ENCODE measurements around the gene BTNL9. TPM values are rescaled to one million over a fixed set of nuclear protein-coding genes. Genes with fewer than 3 reads are reported as not detected.
A peak's percentile ranks its signal among the peaks of the same experiment; 100 is the strongest.
"Not testable (repeated sequence)": the region's sequence is repeated elsewhere in the genome, so short reads cannot be mapped to it uniquely, and the experiment has no call there.

BTNL9 gene
- total RNA-seq, 2 experiments from 2014 or later, result not detected

GRCh38 chr5:181044662-181045305, 4.7 kb downstream of the BTNL9 start:
- ChIA-PET CTCF (no interaction called here), POLR2A (no interaction called here)
- H3K9me3 Mint-ChIP-seq (ENCODE audit: insufficient read depth), result no peaks in the 10 kb centered on the region
- H3K36me3 Mint-ChIP-seq (ENCODE audit: low read depth), result no peaks in the 10 kb centered on the region
- ATAC-seq (no peak), DNase-seq (peak; percentile 8)
- H3K4me3 Mint-ChIP-seq, result no peak overlapping the region
- H3K27ac Mint-ChIP-seq, result no peak overlapping the region
- no peaks in the 10 kb centered on the region for H3K4me1 Mint-ChIP-seq (ENCODE audit: low read depth)
- H3K27me3 Mint-ChIP-seq (ENCODE audit: low read depth), result peaks cover 29% of the 10 kb centered on the region

DNA sequence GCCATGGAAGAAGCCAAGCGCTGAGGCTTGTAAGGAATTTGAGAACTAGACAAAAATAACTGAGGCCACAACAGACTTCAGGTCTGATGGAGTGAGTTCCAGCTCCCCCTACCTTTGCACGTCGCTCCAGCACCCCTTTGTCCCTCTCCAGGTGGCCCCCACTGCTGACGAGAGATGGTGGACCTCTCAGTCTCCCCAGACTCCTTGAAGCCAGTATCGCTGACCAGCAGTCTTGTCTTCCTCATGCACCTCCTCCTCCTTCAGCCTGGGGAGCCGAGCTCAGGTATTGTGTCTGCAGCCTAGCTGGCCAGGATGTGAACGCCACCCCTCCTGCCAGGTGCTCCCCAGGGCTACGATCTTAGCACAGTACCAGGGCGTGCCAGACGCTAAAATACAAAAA, 5.2 kb downstream of the BTNL9 start:
- DNase-seq (peak; percentile 18), ATAC-seq (no peak)
- no peaks in the 10 kb centered on the region for H3K4me1 Mint-ChIP-seq (ENCODE audit: low read depth)
- ChIA-PET CTCF (no interaction called here), POLR2A (no interaction called here)
- no peak overlapping the region for H3K27ac Mint-ChIP-seq
- H3K36me3 Mint-ChIP-seq (ENCODE audit: low read depth), result no peaks in the 10 kb centered on the region
- H3K27me3 Mint-ChIP-seq (ENCODE audit: low read depth), result peaks cover 26% of the 10 kb centered on the region
- H3K4me3 Mint-ChIP-seq, result no peak overlapping the region
- no peaks in the 10 kb centered on the region for H3K9me3 Mint-ChIP-seq (ENCODE audit: insufficient read depth)

GRCh38 chr5:181045857-181046256, 5.8 kb downstream of the BTNL9 start:
- H3K9me3 Mint-ChIP-seq (ENCODE audit: insufficient read depth); H3K36me3 Mint-ChIP-seq (ENCODE audit: low read depth); H3K4me1 Mint-ChIP-seq (ENCODE audit: low read depth); POLR2A ChIA-PET; H3K27ac Mint-ChIP-seq; H3K4me3 Mint-ChIP-seq; ATAC-seq; CTCF ChIA-PET: not testable (repeated sequence)
- peak; percentile 15 for DNase-seq
- peaks cover 25% of the 10 kb centered on the region for H3K27me3 Mint-ChIP-seq (ENCODE audit: low read depth)

DNA sequence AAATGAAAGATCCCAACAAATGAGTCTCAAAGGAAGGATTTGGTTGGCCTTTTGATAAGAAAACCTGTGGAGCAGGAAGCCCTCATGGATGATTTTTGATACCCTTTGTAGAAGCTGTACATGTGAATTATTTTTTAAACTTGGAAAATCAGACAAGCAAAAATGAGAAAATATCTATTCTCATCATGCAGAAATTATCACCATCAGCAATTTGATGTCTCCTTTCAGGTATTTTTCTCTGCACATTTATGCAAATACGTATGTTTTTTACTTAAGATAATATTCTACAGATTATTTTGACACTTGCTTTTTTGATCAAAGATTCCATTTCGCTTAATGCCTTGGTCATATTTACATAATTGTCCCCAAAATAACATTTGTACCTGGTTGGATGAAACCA, 7.2 kb downstream of the BTNL9 start:
- Mint-ChIP-seq H3K4me3 (no peak overlapping the region), H3K27ac (no peak overlapping the region), H3K9me3 (ENCODE audit: insufficient read depth) (no peaks in the 10 kb centered on the region), H3K27me3 (ENCODE audit: low read depth) (peaks cover 31% of the 10 kb centered on the region), H3K4me1 (ENCODE audit: low read depth) (peaks cover 4% of the 10 kb centered on the region), H3K36me3 (ENCODE audit: low read depth) (no peaks in the 10 kb centered on the region)
- no peak for ATAC-seq
- ChIA-PET POLR2A (no interaction called here), CTCF (no interaction called here)
- no peak for DNase-seq

- H3K27me3 Mint-ChIP-seq (ENCODE audit: low read depth), result peaks cover 29% of the 10 kb centered on the region
- no peak for DNase-seq
- no peak overlapping the region for H3K27ac Mint-ChIP-seq
- ATAC-seq, result no peak
- H3K4me3 Mint-ChIP-seq, result no peak overlapping the region
- no peaks in the 10 kb centered on the region for H3K9me3 Mint-ChIP-seq (ENCODE audit: insufficient read depth)
- POLR2A ChIA-PET, result no interaction called here
- no peaks in the 10 kb centered on the region for H3K36me3 Mint-ChIP-seq (ENCODE audit: low read depth)
- peaks cover 6% of the 10 kb centered on the region for H3K4me1 Mint-ChIP-seq (ENCODE audit: low read depth)
- CTCF ChIA-PET, result no interaction called here
These were observed 7.9 kb downstream of the BTNL9 start for GRCh38 chr5:181047921-181048320.

DNA sequence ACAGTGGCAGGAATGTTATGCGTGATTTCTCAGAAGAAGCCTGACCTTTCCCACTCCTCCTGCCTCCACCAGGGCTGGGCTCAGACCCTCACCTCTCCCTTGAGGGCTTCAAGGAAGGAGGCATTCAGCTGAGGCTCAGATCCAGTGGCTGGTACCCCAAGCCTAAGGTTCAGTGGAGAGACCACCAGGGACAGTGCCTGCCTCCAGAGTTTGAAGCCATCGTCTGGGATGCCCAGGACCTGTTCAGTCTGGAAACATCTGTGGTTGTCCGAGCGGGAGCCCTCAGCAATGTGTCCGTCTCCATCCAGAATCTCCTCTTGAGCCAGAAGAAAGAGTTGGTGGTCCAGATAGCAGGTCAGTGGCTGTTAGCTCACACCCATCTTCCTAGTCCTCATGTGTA, 9.9 kb downstream of the BTNL9 start:
- POLR2A ChIA-PET, result no interaction called here
- no peak overlapping the region for H3K27ac Mint-ChIP-seq
- CTCF ChIA-PET, result no interaction called here
- H3K27me3 Mint-ChIP-seq (ENCODE audit: low read depth), result peaks cover 44% of the 10 kb centered on the region
- peaks cover 15% of the 10 kb centered on the region for H3K4me1 Mint-ChIP-seq (ENCODE audit: low read depth)
- no peak for ATAC-seq
- H3K9me3 Mint-ChIP-seq (ENCODE audit: insufficient read depth), result no peaks in the 10 kb centered on the region
- no peak overlapping the region for H3K4me3 Mint-ChIP-seq
- H3K36me3 Mint-ChIP-seq (ENCODE audit: low read depth), result no peaks in the 10 kb centered on the region
- no peak for DNase-seq

- DNase-seq, result no peak
- ChIA-PET CTCF (no interaction called here), POLR2A (interaction anchor here (0.6 kb wide), 1 partner anchor 75 kb away, joined by 3 read pairs; no protein-coding TSS in a partner anchor)
- Mint-ChIP-seq H3K4me3 (peak overlapping the region; percentile 37), H3K27me3 (ENCODE audit: low read depth) (peaks cover 58% of the 10 kb centered on the region), H3K36me3 (ENCODE audit: low read depth) (no peaks in the 10 kb centered on the region), H3K9me3 (ENCODE audit: insufficient read depth) (no peaks in the 10 kb centered on the region), H3K4me1 (ENCODE audit: low read depth) (peaks cover 15% of the 10 kb centered on the region), H3K27ac (peak overlapping the region; percentile 29)
- no peak for ATAC-seq
These were observed 12.0 kb downstream of the BTNL9 start for GRCh38 chr5:181051841-181052671.

GRCh38 chr5:181052672-181053487, 12.8 kb downstream of the BTNL9 start:
- Mint-ChIP-seq H3K27me3 (ENCODE audit: low read depth) (peaks cover 62% of the 10 kb centered on the region), H3K27ac (no peak overlapping the region), H3K36me3 (ENCODE audit: low read depth) (no peaks in the 10 kb centered on the region), H3K9me3 (ENCODE audit: insufficient read depth) (no peaks in the 10 kb centered on the region), H3K4me3 (peak overlapping the region; percentile 58), H3K4me1 (ENCODE audit: low read depth) (peaks cover 15% of the 10 kb centered on the region)
- DNase-seq, result peak; percentile 37
- ChIA-PET CTCF (no interaction called here), POLR2A (interaction anchor here (0.6 kb wide), 1 partner anchor 76 kb away, joined by 3 read pairs; no protein-coding TSS in a partner anchor)
- peak; percentile 27 for ATAC-seq

- DNase-seq, result no peak
- Mint-ChIP-seq H3K9me3 (ENCODE audit: insufficient read depth) (no peaks in the 10 kb centered on the region), H3K4me1 (ENCODE audit: low read depth) (peaks cover 15% of the 10 kb centered on the region), H3K36me3 (ENCODE audit: low read depth) (no peaks in the 10 kb centered on the region), H3K4me3 (peak overlapping the region; percentile 58), H3K27ac (peak overlapping the region; percentile 40), H3K27me3 (ENCODE audit: low read depth) (peaks cover 67% of the 10 kb centered on the region)
- ChIA-PET POLR2A (no interaction called here), CTCF (no interaction called here)
- no peak for ATAC-seq
These were observed 13.5 kb downstream of the BTNL9 start for GRCh38 chr5:181053488-181054121.

- peaks cover 73% of the 10 kb centered on the region for H3K27me3 Mint-ChIP-seq (ENCODE audit: low read depth)
- no peaks in the 10 kb centered on the region for H3K36me3 Mint-ChIP-seq (ENCODE audit: low read depth)
- ChIA-PET POLR2A (no interaction called here), CTCF (no interaction called here)
- ATAC-seq, result no peak
- H3K27ac Mint-ChIP-seq, result no peak overlapping the region
- peaks cover 15% of the 10 kb centered on the region for H3K4me1 Mint-ChIP-seq (ENCODE audit: low read depth)
- H3K4me3 Mint-ChIP-seq, result no peak overlapping the region
- no peak for DNase-seq
- no peaks in the 10 kb centered on the region for H3K9me3 Mint-ChIP-seq (ENCODE audit: insufficient read depth)
These were observed 14.1 kb downstream of the BTNL9 start for GRCh38 chr5:181054138-181054537.

- ChIA-PET CTCF (no interaction called here), POLR2A (no interaction called here)
- H3K27ac Mint-ChIP-seq, result no peak overlapping the region
- peaks cover 15% of the 10 kb centered on the region for H3K4me1 Mint-ChIP-seq (ENCODE audit: low read depth)
- ATAC-seq, result no peak
- no peak overlapping the region for H3K4me3 Mint-ChIP-seq
- peaks cover 74% of the 10 kb centered on the region for H3K27me3 Mint-ChIP-seq (ENCODE audit: low read depth)
- H3K36me3 Mint-ChIP-seq (ENCODE audit: low read depth), result no peaks in the 10 kb centered on the region
- no peaks in the 10 kb centered on the region for H3K9me3 Mint-ChIP-seq (ENCODE audit: insufficient read depth)
- no peak for DNase-seq
These were observed 14.9 kb downstream of the BTNL9 start for GRCh38 chr5:181054871-181055459.

Data from activated CD8-positive, alpha-beta T cell treated with anti-CD3 and anti-CD28 coated beads, Interleukin-2, amount 10 ng/mL, durations not matched to agents 7 days and 5 days (primary cell).